Stimulated activated CD8-positive, alpha-beta memory T cell treated with anti-CD3 and anti-CD28 coated beads, Interleukin-12 subunit alpha, Interleukin-12 subunit beta, amount 100 ng/mL, for 24 hours (primary cell): ENCODE data around the gene CEP57L1.
"Not testable (repeated sequence)": the region's sequence is repeated elsewhere in the genome, so short reads cannot be mapped to it uniquely, and the experiment has no call there.

ENCODE experiments used
- DNase-seq: peaks from one replicate; pipeline ENCODE4 v3.0.0-alpha.2; 2020; ENCODE audit errors: extremely low read depth

The CEP57L1 gene

GRCh38 chr6:109073344-109074132, 21.8 kb upstream of the CEP57L1 start:
- DNase-seq, result no peak

DNA sequence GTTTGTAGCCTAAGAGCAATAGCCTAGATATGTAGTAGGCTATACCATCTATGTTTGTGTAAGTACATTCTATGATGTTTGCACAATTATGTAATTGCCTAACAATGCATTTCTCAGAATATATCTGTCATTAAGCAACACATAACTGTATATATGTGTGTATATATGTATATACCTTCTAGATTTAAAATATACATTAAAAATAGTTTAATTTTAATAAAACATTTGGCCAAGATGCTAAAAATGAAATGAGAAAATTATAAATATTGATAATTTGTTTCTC, 21.2 kb upstream of the CEP57L1 start:
- no peak for DNase-seq

- no peak for DNase-seq
These were observed 19.4 kb upstream of the CEP57L1 start for GRCh38 chr6:109075934-109076333.

DNA sequence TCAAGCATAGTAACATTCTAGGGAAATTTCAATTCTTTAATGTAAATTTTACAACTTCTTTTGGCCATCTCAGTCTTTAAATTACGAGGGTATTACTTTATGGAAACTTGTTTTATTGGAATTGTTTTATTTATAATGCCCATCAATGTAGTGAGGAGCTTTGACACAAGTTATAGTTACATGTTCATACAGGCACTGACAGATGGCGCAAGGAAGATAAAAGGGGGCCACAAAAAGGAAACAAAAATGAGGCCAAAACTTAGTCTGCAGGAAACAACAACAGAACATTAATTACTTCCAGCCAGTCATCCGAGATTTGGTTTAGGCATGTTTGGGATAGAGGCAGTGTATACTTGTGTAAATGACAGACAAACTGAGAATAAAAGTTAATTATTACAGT, 18.9 kb upstream of the CEP57L1 start:
- no peak for DNase-seq

DNA sequence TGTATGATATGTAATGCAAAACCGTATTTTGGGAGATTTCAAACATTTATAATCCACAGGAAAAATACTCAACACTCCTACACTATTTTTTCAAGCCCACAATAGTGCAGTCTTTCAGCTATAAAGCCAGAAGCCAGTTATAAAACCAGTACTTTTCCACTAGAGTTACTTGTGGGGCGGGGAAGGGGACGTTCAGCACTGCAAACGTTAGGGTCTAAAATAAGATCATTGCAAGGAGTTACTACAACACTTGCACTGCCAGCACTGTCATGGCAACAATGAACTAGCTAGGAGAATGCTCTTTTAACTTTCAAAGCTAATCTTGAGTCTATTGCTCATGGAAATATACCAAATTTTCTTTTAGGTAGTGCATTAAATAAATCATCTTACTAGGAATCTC, 15.3 kb upstream of the CEP57L1 start:
- no peak for DNase-seq

GRCh38 chr6:109081026-109081425, 14.3 kb upstream of the CEP57L1 start:
- DNase-seq, result no peak

GRCh38 chr6:109081516-109082187, 13.7 kb upstream of the CEP57L1 start:
- DNase-seq, result no peak

- DNase-seq, result no peak
These were observed 13.1 kb upstream of the CEP57L1 start for GRCh38 chr6:109082188-109082577.

DNA sequence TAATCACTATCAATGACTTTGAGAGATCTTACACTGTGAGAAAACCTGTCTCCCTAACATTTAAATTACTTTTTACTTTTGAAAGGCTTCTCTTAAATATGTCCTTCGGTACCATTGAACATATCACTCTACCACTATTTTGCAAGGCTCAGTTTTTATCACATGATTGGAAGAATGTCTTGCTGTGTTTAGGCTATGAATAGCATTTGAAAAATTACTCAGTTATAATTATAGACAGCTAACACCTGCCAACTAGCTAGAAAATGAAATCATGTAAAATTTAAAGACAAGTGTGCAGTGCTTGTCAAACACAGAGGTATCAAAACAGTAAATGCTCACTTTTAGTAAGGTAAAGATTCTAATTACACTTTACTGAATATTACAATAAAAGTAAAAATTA, 11.7 kb upstream of the CEP57L1 start:
- no peak for DNase-seq

DNA sequence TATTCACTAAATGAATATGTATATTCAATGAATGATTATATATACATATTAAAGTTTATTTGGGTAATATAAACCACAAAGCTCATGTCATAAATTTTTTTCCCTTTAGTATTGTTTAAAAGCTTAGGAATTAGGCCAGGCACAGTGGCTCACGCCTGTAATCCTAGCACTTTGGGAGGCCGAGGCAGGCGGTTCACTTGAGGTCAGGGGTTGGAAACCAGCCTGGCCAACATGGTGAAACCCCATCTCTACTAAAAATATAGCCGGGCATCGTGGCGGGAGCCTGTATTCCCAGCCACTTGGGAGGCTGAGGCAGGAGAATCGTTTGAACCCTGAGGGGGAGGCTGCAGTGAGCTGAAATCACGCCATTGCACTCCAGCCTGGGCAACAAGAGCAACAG, 11.2 kb upstream of the CEP57L1 start:
- not testable (repeated sequence) for DNase-seq

GRCh38 chr6:109087661-109088264, 7.5 kb upstream of the CEP57L1 start:
- DNase-seq, result no peak

DNA sequence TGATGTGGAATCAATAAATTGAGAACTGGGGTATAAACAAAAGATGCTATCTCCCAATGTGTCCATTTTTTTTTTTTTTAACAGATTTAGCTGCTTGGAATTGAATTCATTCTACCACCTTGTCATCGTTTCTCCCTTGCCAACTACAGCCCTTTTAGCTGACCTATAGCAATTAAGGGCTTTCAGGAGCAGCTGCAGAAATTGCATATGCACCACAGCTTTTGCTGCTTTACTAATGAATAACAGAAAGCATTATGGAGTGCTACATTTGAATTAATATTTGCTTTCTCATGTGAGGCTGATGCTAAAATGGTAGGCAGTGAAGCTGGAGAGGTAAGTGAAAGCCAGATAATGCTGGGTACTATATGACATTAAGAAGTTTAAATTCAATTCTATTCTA, 6.3 kb upstream of the CEP57L1 start:
- DNase-seq, result no peak

- no peak for DNase-seq
These were observed 3.8 kb upstream of the CEP57L1 start for GRCh38 chr6:109091314-109092024.

- DNase-seq, result no peak
These were observed 3.2 kb upstream of the CEP57L1 start for GRCh38 chr6:109092074-109092473.

GRCh38 chr6:109093732-109094415, 1.4 kb upstream of the CEP57L1 start:
- no peak for DNase-seq

- peak; percentile 90 for DNase-seq
These were observed 781 bp upstream of the CEP57L1 start, which contains the start of gene SESN1 for GRCh38 chr6:109094416-109095035. TSS of gene SESN1 (minus strand) at chr6:109094846. CDS start at chr6:109094073, 773 bp downstream.

- DNase-seq, result no peak
These were observed 453 bp downstream of the CEP57L1 start for GRCh38 chr6:109095835-109096084.

DNA sequence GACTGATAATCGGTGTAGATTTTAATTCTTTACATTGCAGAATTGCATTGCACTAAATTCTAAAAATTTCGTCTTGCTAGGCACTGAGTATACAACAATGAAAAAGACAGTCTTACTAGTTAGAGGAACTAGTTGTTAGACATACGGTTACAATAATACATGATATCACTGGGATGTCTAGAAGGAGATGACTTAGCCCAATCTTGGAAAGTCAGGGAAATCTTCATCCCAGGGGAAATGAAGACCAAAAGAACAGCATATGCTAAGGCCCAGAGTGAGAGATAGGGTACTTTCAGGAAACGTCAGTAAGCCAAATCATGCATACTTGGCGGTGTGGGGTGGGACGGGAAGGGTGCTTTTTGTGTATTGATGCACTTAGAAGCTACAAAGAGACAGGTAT, 901 bp downstream of the CEP57L1 start:
- no peak for DNase-seq

DNA sequence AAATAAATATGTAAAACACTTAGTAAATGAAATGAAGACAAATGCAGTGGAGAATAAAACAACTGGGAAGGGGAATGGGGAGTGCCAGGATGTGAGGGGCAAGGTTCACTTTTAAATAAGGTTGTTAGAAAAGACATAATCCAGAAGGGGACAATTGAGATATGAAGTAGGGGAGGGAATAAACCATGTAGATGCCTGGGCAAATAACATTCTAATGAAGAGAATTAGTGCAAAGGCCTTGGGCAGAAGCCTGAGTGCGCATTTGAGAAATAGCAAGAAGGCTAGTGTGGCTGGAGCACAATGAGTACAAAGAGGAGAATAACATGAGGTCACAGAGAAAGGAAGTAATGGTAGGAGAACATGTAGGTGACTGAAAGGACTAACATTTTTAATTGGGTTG, 2.4 kb downstream of the CEP57L1 start:
- no peak for DNase-seq

GRCh38 chr6:109102762-109103161, 7.5 kb downstream of the CEP57L1 start:
- no peak for DNase-seq

DNA sequence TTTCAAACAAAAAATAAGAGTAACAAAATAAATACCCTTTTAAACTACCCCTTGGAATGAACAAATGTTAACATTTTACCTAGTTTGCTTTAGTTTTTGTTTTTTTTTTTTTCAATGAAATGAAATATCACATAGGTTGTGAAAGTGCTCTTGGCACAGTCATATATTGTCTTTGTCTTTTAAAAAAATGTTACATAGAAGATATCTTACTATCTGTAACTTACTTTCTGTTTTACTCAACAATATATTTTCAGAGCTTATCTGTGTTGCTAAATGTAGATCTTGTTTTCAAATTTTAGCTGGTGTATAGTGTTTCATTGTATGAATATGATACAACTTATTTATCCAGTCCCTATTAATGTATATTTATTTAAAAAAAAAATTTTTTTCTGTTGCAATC, 8.6 kb downstream of the CEP57L1 start:
- DNase-seq, result no peak

DNA sequence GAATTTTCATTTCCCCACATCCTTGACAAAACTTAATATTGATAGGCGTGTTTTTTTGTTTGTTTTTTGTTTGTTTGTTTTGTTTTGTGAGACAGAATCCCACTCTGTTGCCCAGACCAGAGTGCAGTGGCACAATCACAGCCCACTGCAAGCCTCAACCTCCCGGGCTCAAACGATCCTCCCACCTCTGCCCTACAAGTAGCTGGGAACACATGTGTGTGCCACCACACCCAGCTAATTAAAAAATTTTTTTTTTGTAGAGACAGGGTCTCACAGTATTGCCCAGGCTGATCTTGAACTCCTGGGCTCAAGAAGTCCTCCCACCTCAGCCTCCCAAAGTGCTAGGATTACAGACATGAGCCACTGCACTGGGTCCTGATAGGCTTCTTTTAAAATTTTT, 9.2 kb downstream of the CEP57L1 start:
- DNase-seq, result no peak
